ENCODE results near the gene ATP2C1.

The ATP2C1 gene

GRCh38 chr3:130870423-130870822 is 23.5 kb upstream of the ATP2C1 start:
- Mint-ChIP-seq H3K36me3 (ENCODE audit: low read depth) (no peaks in the 10 kb centered on the region), H3K4me3 (no peak overlapping the region), H3K9me3 (no peaks in the 10 kb centered on the region), H3K27me3 (peaks cover 4% of the 10 kb centered on the region), H3K4me1 (ENCODE audit: low read depth) (no peaks in the 10 kb centered on the region), H3K27ac (no peak overlapping the region)
- DNase-seq, result no peak

- DNase-seq, result no peak
- Mint-ChIP-seq H3K36me3 (ENCODE audit: low read depth) (peaks cover 4% of the 10 kb centered on the region), H3K27ac (no peak overlapping the region), H3K4me1 (ENCODE audit: low read depth) (no peaks in the 10 kb centered on the region), H3K4me3 (no peak overlapping the region), H3K9me3 (peaks cover 25% of the 10 kb centered on the region), H3K27me3 (peaks cover 16% of the 10 kb centered on the region)
Measured at GRCh38 chr3:130876594-130876993, 17.3 kb upstream of the ATP2C1 start.

GRCh38 chr3:130878464-130878863 is 15.4 kb upstream of the ATP2C1 start:
- peaks cover 30% of the 10 kb centered on the region for H3K9me3 Mint-ChIP-seq
- no peak for DNase-seq
- no peak overlapping the region for H3K4me3 Mint-ChIP-seq
- H3K36me3 Mint-ChIP-seq (ENCODE audit: low read depth), result peaks cover 4% of the 10 kb centered on the region
- no peaks in the 10 kb centered on the region for H3K4me1 Mint-ChIP-seq (ENCODE audit: low read depth)
- peaks cover 21% of the 10 kb centered on the region for H3K27me3 Mint-ChIP-seq
- no peak overlapping the region for H3K27ac Mint-ChIP-seq

- Mint-ChIP-seq H3K9me3 (no peaks in the 10 kb centered on the region), H3K27me3 (peaks cover 17% of the 10 kb centered on the region), H3K4me1 (ENCODE audit: low read depth) (peaks cover 7% of the 10 kb centered on the region), H3K36me3 (ENCODE audit: low read depth) (peaks cover 7% of the 10 kb centered on the region), H3K27ac (no peak overlapping the region), H3K4me3 (no peak overlapping the region)
- no peak for DNase-seq
Measured at GRCh38 chr3:130889416-130889946, 4.4 kb upstream of the ATP2C1 start.

- DNase-seq, result no peak
- Mint-ChIP-seq H3K27ac (peak overlapping the region; percentile 100), H3K27me3 (no peaks in the 10 kb centered on the region), H3K4me3 (peak overlapping the region; percentile 96), H3K9me3 (no peaks in the 10 kb centered on the region), H3K36me3 (ENCODE audit: low read depth) (peaks cover 21% of the 10 kb centered on the region), H3K4me1 (ENCODE audit: low read depth) (peaks cover 40% of the 10 kb centered on the region)
Measured at GRCh38 chr3:130892759-130893375, 1.0 kb upstream of the ATP2C1 start.

- H3K36me3 Mint-ChIP-seq (ENCODE audit: low read depth), result peaks cover 21% of the 10 kb centered on the region
- no peaks in the 10 kb centered on the region for H3K9me3 Mint-ChIP-seq
- no peak for DNase-seq
- H3K27me3 Mint-ChIP-seq, result no peaks in the 10 kb centered on the region
- H3K27ac Mint-ChIP-seq, result peak overlapping the region; percentile 100
- H3K4me3 Mint-ChIP-seq, result peak overlapping the region; percentile 96
- peaks cover 50% of the 10 kb centered on the region for H3K4me1 Mint-ChIP-seq (ENCODE audit: low read depth)
Measured at GRCh38 chr3:130894130-130894985, 474 bp downstream of the ATP2C1 start.

- peak overlapping the region; percentile 89 for H3K27ac Mint-ChIP-seq
- H3K4me3 Mint-ChIP-seq, result peak overlapping the region; percentile 96
- DNase-seq, result no peak
- H3K27me3 Mint-ChIP-seq, result no peaks in the 10 kb centered on the region
- peaks cover 54% of the 10 kb centered on the region for H3K4me1 Mint-ChIP-seq (ENCODE audit: low read depth)
- H3K9me3 Mint-ChIP-seq, result no peaks in the 10 kb centered on the region
- H3K36me3 Mint-ChIP-seq (ENCODE audit: low read depth), result peaks cover 21% of the 10 kb centered on the region
Measured at GRCh38 chr3:130894986-130895280, 1.0 kb downstream of the ATP2C1 start.

GRCh38 chr3:130895690-130896488 is 2.0 kb downstream of the ATP2C1 start:
- H3K9me3 Mint-ChIP-seq, result no peaks in the 10 kb centered on the region
- H3K27me3 Mint-ChIP-seq, result no peaks in the 10 kb centered on the region
- peaks cover 58% of the 10 kb centered on the region for H3K4me1 Mint-ChIP-seq (ENCODE audit: low read depth)
- peak overlapping the region; percentile 96 for H3K4me3 Mint-ChIP-seq
- DNase-seq, result no peak
- H3K27ac Mint-ChIP-seq, result peak overlapping the region; percentile 89
- peaks cover 21% of the 10 kb centered on the region for H3K36me3 Mint-ChIP-seq (ENCODE audit: low read depth)

- Mint-ChIP-seq H3K36me3 (ENCODE audit: low read depth) (peaks cover 21% of the 10 kb centered on the region), H3K4me1 (ENCODE audit: low read depth) (peaks cover 69% of the 10 kb centered on the region), H3K4me3 (no peak overlapping the region), H3K9me3 (no peaks in the 10 kb centered on the region), H3K27me3 (no peaks in the 10 kb centered on the region), H3K27ac (no peak overlapping the region)
- DNase-seq, result no peak
Measured at GRCh38 chr3:130897316-130897715, 3.4 kb downstream of the ATP2C1 start.

- H3K9me3 Mint-ChIP-seq, result no peaks in the 10 kb centered on the region
- H3K4me1 Mint-ChIP-seq (ENCODE audit: low read depth), result peaks cover 75% of the 10 kb centered on the region
- DNase-seq, result no peak
- H3K36me3 Mint-ChIP-seq (ENCODE audit: low read depth), result peaks cover 6% of the 10 kb centered on the region
- no peak overlapping the region for H3K4me3 Mint-ChIP-seq
- H3K27ac Mint-ChIP-seq, result no peak overlapping the region
- no peaks in the 10 kb centered on the region for H3K27me3 Mint-ChIP-seq
Measured at GRCh38 chr3:130900959-130901358, 7.1 kb downstream of the ATP2C1 start.

- Mint-ChIP-seq H3K4me3 (no peak overlapping the region), H3K27ac (no peak overlapping the region), H3K36me3 (ENCODE audit: low read depth) (peaks cover 6% of the 10 kb centered on the region), H3K9me3 (no peaks in the 10 kb centered on the region), H3K4me1 (ENCODE audit: low read depth) (peaks cover 75% of the 10 kb centered on the region), H3K27me3 (no peaks in the 10 kb centered on the region)
- no peak for DNase-seq
Measured at GRCh38 chr3:130901463-130902204, 7.8 kb downstream of the ATP2C1 start.

- H3K4me1 Mint-ChIP-seq (ENCODE audit: low read depth), result peaks cover 75% of the 10 kb centered on the region
- no peaks in the 10 kb centered on the region for H3K9me3 Mint-ChIP-seq
- H3K27me3 Mint-ChIP-seq, result no peaks in the 10 kb centered on the region
- no peak for DNase-seq
- H3K4me3 Mint-ChIP-seq, result no peak overlapping the region
- H3K36me3 Mint-ChIP-seq (ENCODE audit: low read depth), result peaks cover 8% of the 10 kb centered on the region
- H3K27ac Mint-ChIP-seq, result no peak overlapping the region
Measured at GRCh38 chr3:130903412-130903908, 9.6 kb downstream of the ATP2C1 start.

GRCh38 chr3:130904491-130904890 is 10.6 kb downstream of the ATP2C1 start:
- Mint-ChIP-seq H3K27ac (no peak overlapping the region), H3K36me3 (ENCODE audit: low read depth) (peaks cover 13% of the 10 kb centered on the region), H3K4me3 (no peak overlapping the region)

GRCh38 chr3:130905551-130905950 is 11.7 kb downstream of the ATP2C1 start:
- H3K36me3 Mint-ChIP-seq (ENCODE audit: low read depth), result peaks cover 13% of the 10 kb centered on the region
- no peak for DNase-seq
- H3K27me3 Mint-ChIP-seq, result no peaks in the 10 kb centered on the region
- H3K27ac Mint-ChIP-seq, result no peak overlapping the region
- peaks cover 73% of the 10 kb centered on the region for H3K4me1 Mint-ChIP-seq (ENCODE audit: low read depth)
- H3K4me3 Mint-ChIP-seq, result no peak overlapping the region
- no peaks in the 10 kb centered on the region for H3K9me3 Mint-ChIP-seq

More at GRCh38 chr3:130904491-130904890, 10.6 kb downstream of the ATP2C1 start:
- Mint-ChIP-seq H3K9me3 (no peaks in the 10 kb centered on the region), H3K27me3 (no peaks in the 10 kb centered on the region), H3K4me1 (ENCODE audit: low read depth) (peaks cover 77% of the 10 kb centered on the region)
- no peak for DNase-seq

Measured in activated T-cell treated with anti-CD3 and anti-CD28 coated beads, Interleukin-2, amount 50 U/mL, for 24 hours (primary cell).